Right atrium auricular region (tissue), 2 donors: ENCODE measurements around the gene ACTN2. TPM values are rescaled to one million over a fixed set of nuclear protein-coding genes. Genes with fewer than 3 reads are reported as not detected.

Source experiments
- DNase-seq: peaks from one replicate; pipeline ENCODE4 v3.0.0-alpha.2; 2019; ENCODE audit warnings: low spot score
- H3K27ac ChIP-seq, 2 donors: fragments of 200-600 bp; sonication (generic); 1 replicate in 1 of 2; 2 replicates in 1 of 2; pipeline ENCODE4 v1.5.1; 2016 to 2019
- H3K27me3 ChIP-seq, 2 donors: fragments of 200-600 bp; sonication (generic); one replicate each; pipeline versions ENCODE4 v1.5.1 to v1.6.0; 2017 to 2019
- H3K36me3 ChIP-seq: fragments of 200-600 bp; sonication (generic); one replicate; pipeline ENCODE4 v1.5.1; 2016
- H3K4me1 ChIP-seq, 2 donors: fragments of 200-600 bp; sonication (generic); one replicate each; pipeline versions ENCODE4 v1.5.1 to v1.6.0; 2017 to 2019
- H3K4me3 ChIP-seq, 2 donors: fragments of 200-600 bp; sonication (generic); 1 replicate in 1 of 2; 2 replicates in 1 of 2; pipeline ENCODE4 v1.5.1; 2017 to 2019; ENCODE audit warnings: mild to moderate bottlenecking in 1 of 2, moderate library complexity in 1 of 2
- H3K9me3 ChIP-seq, 2 donors: fragments of 200-600 bp; sonication (generic); one replicate each; pipeline ENCODE4 v1.5.1; 2019
- CTCF ChIP-seq, 2 donors: fragments of 200-600 bp; sonication (generic); IDR thresholded peaks; one replicate each; pipeline ENCODE4 v1.5.1; 2019; ENCODE audit warnings: antibody characterized with exemption in 2 of 2
- total RNA-seq, 2 donors: library from RNA; depleted of rRNA; stranded (reverse); fragments of >200 nt; gene quantifications; one replicate each; pipeline ENCODE4 v1.1.0, GENCODE V29; 2016

Gene ACTN2
- total RNA-seq, 2 donors from 2014 or later = 595 to 1,486 TPM

GRCh38 chr1:236795035-236795756 is 108.9 kb downstream of the ACTN2 start, which contains the start of gene MTR:
Gene MTR, plus strand, starts transcription at chr1:236795292. Its CDS starts 412 bp downstream, at chr1:236795704.
- no peaks in the 10 kb centered on the region for H3K36me3 ChIP-seq
- TF ChIP-seq CTCF (IDR thresholded peaks at IDR 0.05) = no peak
- H3K4me1 ChIP-seq = peaks cover 0 to 34% of the 10 kb centered on the region in 2 donors
- peak within 1 kb of the TSS; percentile 92 to 95 for H3K27ac ChIP-seq
- peak within 1 kb of the TSS; percentile 82 to 95 for H3K4me3 ChIP-seq
- H3K27me3 ChIP-seq = no peaks in the 10 kb centered on the region
- no peaks in the 10 kb centered on the region for H3K9me3 ChIP-seq
- DNase-seq = peak; percentile 99

GRCh38 chr1:236795757-236796667 is 109.7 kb downstream of the ACTN2 start:
- no peak for TF ChIP-seq CTCF (IDR thresholded peaks at IDR 0.05)
- Histone ChIP-seq H3K27ac (peak overlapping the region; percentile 92 to 95), H3K4me3 (peak overlapping the region; percentile 82 to 95), H3K27me3 (no peaks in the 10 kb centered on the region), H3K9me3 (no peaks in the 10 kb centered on the region), H3K4me1 (peaks cover 0 to 34% of the 10 kb centered on the region in 2 donors), H3K36me3 (no peaks in the 10 kb centered on the region)
- DNase-seq = no peak

GRCh38 chr1:236799001-236799400 is 112.7 kb downstream of the ACTN2 start:
- Histone ChIP-seq H3K27me3 (no peaks in the 10 kb centered on the region), H3K4me1 (peaks cover 0 to 34% of the 10 kb centered on the region in 2 donors), H3K27ac (peak overlapping the region in 1 of 2 donors; percentile 33), H3K9me3 (no peaks in the 10 kb centered on the region), H3K36me3 (peaks cover 6% of the 10 kb centered on the region), H3K4me3 (no peak overlapping the region)
- no peak for DNase-seq
- TF ChIP-seq CTCF (IDR thresholded peaks at IDR 0.05) = no peak

- TF ChIP-seq CTCF (IDR thresholded peaks at IDR 0.05) = no peak
- H3K9me3 ChIP-seq = no peaks in the 10 kb centered on the region
- no peak overlapping the region for H3K4me3 ChIP-seq
- H3K36me3 ChIP-seq = peaks cover 15% of the 10 kb centered on the region
- peak overlapping the region in 1 of 2 donors; percentile 19 for H3K27ac ChIP-seq
- no peaks in the 10 kb centered on the region for H3K27me3 ChIP-seq
- DNase-seq = no peak
- peaks cover 0 to 28% of the 10 kb centered on the region in 2 donors for H3K4me1 ChIP-seq
These were observed 113.8 kb downstream of the ACTN2 start for GRCh38 chr1:236800002-236800620.

- DNase-seq = no peak
- Histone ChIP-seq H3K27ac (peak overlapping the region in 1 of 2 donors; percentile 19), H3K27me3 (no peaks in the 10 kb centered on the region), H3K4me1 (peaks cover 0 to 28% of the 10 kb centered on the region in 2 donors), H3K9me3 (no peaks in the 10 kb centered on the region), H3K4me3 (no peak overlapping the region), H3K36me3 (peaks cover 17% of the 10 kb centered on the region)
- no peak for TF ChIP-seq CTCF (IDR thresholded peaks at IDR 0.05)
These were observed 114.3 kb downstream of the ACTN2 start for GRCh38 chr1:236800623-236801022.
